IMR-90 (cell line): ENCODE data around the gene CALML3.

Source experiments
- BHLHE40 ChIP-seq: fragments of 150-350 bp; IDR thresholded peaks from 2 replicates; pipeline ENCODE4 v1.6.1; 2016; ENCODE audit warnings: mild to moderate bottlenecking, low read depth, low read length
- MAFK ChIP-seq: IDR thresholded peaks from 2 replicates; pipeline ENCODE4 v1.6.1; 2012; ENCODE audit warnings: low read depth, low read length, improper control_type of control experiment
- MXI1 ChIP-seq: IDR thresholded peaks from 2 replicates; pipeline ENCODE4 v1.6.1; 2012; ENCODE audit warnings: low read depth, mild to moderate bottlenecking, low read length, moderate library complexity, borderline replicate concordance
- NFE2L2 ChIP-seq: fragments of 150-350 bp; IDR thresholded peaks from 2 replicates; pipeline ENCODE4 v1.6.1; 2016; ENCODE audit warnings: low read depth, mild to moderate bottlenecking, low read length
- POLR2A ChIP-seq: IDR thresholded peaks from 2 replicates; pipeline ENCODE4 v1.6.1; 2012; ENCODE audit warnings: mild to moderate bottlenecking, low read depth, low read length
- RAD21 ChIP-seq: IDR thresholded peaks from 2 replicates; pipeline ENCODE4 v1.6.1; 2012; ENCODE audit warnings: low read length, improper control_type of control experiment
- RCOR1 ChIP-seq: IDR thresholded peaks from 2 replicates; pipeline ENCODE4 v1.6.1; 2012; ENCODE audit warnings: mild to moderate bottlenecking, low read length, improper control_type of control experiment; ENCODE audit not compliant: insufficient replicate concordance
- TF ChIP-seq, protein P1 (sequence below): conservative IDR thresholded peaks from 2 replicates; pipeline ENCODE4 v1.5.1; 2012; ENCODE audit warnings: mild to moderate bottlenecking, low read depth, low read length, improper control_type of control experiment
- TF ChIP-seq, protein P2 (sequence below): fragments of 150-350 bp; IDR thresholded peaks from 2 replicates; pipeline ENCODE4 v1.6.1; 2017; ENCODE audit warnings: mild to moderate bottlenecking, antibody characterized with exemption, low read length, low read depth

DNA sequence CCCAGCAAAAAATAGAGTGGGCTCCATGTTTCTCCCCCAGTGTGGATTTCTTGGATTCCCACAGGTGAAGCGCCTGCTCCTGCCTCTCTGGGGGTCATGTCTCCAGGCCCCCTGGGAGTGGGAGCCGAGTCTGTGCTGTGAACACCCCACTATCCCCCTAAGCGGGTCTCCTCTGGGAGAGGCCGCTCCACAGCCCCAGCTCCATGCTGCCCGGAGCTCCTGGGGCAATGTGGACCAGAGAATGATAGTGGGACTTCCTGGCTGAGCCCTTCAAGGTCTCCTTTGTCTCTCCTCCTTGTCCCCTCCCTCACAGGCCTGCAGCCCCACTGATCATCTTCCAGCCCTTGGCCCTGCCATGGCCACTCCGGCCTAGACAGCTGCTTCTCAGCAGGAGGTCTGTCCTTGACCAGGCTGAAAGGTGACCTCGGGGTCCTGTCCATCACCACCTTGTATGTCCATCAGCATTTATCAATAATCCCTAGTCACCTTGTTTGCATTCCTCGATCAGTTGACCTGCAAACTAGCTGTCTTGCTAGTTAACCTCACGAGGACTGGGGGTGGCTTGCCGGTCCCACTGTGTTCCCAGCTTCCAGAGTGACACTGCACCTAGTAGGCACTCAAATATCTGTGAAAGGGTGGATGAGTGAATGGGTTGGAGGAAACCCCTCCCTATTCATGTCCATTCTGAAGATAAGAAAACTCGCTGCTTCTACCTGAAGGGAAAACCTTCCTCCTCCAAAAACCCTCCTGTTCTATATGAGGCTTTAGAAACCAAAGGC is 776 bp upstream of the CALML3 start:
- TF ChIP-seq BHLHE40 (no peak), MAFK (no peak), RAD21 (no peak), MXI1 (no peak), POLR2A (no peak), RCOR1 (no peak), NFE2L2 (no peak)
- TF ChIP-seq, protein P1, sequence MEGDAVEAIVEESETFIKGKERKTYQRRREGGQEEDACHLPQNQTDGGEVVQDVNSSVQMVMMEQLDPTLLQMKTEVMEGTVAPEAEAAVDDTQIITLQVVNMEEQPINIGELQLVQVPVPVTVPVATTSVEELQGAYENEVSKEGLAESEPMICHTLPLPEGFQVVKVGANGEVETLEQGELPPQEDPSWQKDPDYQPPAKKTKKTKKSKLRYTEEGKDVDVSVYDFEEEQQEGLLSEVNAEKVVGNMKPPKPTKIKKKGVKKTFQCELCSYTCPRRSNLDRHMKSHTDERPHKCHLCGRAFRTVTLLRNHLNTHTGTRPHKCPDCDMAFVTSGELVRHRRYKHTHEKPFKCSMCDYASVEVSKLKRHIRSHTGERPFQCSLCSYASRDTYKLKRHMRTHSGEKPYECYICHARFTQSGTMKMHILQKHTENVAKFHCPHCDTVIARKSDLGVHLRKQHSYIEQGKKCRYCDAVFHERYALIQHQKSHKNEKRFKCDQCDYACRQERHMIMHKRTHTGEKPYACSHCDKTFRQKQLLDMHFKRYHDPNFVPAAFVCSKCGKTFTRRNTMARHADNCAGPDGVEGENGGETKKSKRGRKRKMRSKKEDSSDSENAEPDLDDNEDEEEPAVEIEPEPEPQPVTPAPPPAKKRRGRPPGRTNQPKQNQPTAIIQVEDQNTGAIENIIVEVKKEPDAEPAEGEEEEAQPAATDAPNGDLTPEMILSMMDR: no peak
- TF ChIP-seq, protein P2, sequence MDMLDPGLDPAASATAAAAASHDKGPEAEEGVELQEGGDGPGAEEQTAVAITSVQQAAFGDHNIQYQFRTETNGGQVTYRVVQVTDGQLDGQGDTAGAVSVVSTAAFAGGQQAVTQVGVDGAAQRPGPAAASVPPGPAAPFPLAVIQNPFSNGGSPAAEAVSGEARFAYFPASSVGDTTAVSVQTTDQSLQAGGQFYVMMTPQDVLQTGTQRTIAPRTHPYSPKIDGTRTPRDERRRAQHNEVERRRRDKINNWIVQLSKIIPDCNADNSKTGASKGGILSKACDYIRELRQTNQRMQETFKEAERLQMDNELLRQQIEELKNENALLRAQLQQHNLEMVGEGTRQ: no peak
